Suprapubic skin (tissue), 4 donors: ENCODE measurements around the gene MACC1. TPM values are rescaled to one million over a fixed set of nuclear protein-coding genes. Genes with fewer than 3 reads are reported as not detected.

Source experiments
- DNase-seq, 2 donors: peaks; one replicate each; pipeline ENCODE4 v3.0.0-alpha.2; 2019; ENCODE audit warnings: low spot score in 2 of 2
- H3K27ac ChIP-seq: fragments of 200-600 bp; sonication (generic); one replicate; pipeline ENCODE4 v1.5.1; 2019
- H3K27me3 ChIP-seq: fragments of 200-600 bp; sonication (generic); one replicate; pipeline ENCODE4 v1.5.1; 2019
- H3K36me3 ChIP-seq: fragments of 200-600 bp; sonication (generic); one replicate; pipeline ENCODE4 v1.5.1; 2019
- H3K4me1 ChIP-seq: fragments of 200-600 bp; sonication (generic); one replicate; pipeline ENCODE4 v1.5.1; 2019
- H3K4me3 ChIP-seq: fragments of 200-600 bp; sonication (generic); one replicate; pipeline ENCODE4 v1.5.1; 2019; ENCODE audit warnings: mild to moderate bottlenecking
- H3K9me3 ChIP-seq: fragments of 200-600 bp; sonication (generic); one replicate; pipeline ENCODE4 v1.5.1; 2019
- EP300 ChIP-seq: sonication (generic); formaldehyde crosslinking; IDR thresholded peaks from one replicate; pipeline ENCODE4 v1.6.1; 2017; ENCODE audit warnings: antibody characterized with exemption
- POLR2A ChIP-seq, 2 donors: fragments of 450-650 bp; IDR thresholded peaks; one replicate each; pipeline ENCODE4 v1.6.1; 2017; ENCODE audit warnings: antibody characterized with exemption in 2 of 2, mild to moderate bottlenecking in 2 of 2, moderate library complexity in 2 of 2
- POLR2AphosphoS5 ChIP-seq, 3 donors: sonication (generic); formaldehyde crosslinking; IDR thresholded peaks; one replicate each; pipeline ENCODE4 v1.6.1; 2017; ENCODE audit warnings: antibody characterized with exemption in 3 of 3
- WGBS: methylation state at CpG from one replicate; pipeline ENCODE4 v1.1.5; 2018; 5-methylcytosine and 5-hydroxymethylcytosine counted together
- total RNA-seq, 4 donors: library from RNA; depleted of rRNA; stranded (reverse); fragments of >200 nt; gene quantifications; one replicate each; pipeline ENCODE4 v1.1.0, GENCODE V29; 2016
- TF ChIP-seq, protein P1 (sequence below), 2 donors: fragments of 200-600 bp in 1 of 2; fragments of 450-650 bp in 1 of 2; sonication (generic) in 1 of 2; IDR thresholded peaks; one replicate each; pipeline ENCODE4 v1.5.1; 2016 to 2019; ENCODE audit warnings: antibody characterized with exemption in 2 of 2, mild to moderate bottlenecking in 1 of 2, moderate library complexity in 1 of 2

The MACC1 gene, protein sequence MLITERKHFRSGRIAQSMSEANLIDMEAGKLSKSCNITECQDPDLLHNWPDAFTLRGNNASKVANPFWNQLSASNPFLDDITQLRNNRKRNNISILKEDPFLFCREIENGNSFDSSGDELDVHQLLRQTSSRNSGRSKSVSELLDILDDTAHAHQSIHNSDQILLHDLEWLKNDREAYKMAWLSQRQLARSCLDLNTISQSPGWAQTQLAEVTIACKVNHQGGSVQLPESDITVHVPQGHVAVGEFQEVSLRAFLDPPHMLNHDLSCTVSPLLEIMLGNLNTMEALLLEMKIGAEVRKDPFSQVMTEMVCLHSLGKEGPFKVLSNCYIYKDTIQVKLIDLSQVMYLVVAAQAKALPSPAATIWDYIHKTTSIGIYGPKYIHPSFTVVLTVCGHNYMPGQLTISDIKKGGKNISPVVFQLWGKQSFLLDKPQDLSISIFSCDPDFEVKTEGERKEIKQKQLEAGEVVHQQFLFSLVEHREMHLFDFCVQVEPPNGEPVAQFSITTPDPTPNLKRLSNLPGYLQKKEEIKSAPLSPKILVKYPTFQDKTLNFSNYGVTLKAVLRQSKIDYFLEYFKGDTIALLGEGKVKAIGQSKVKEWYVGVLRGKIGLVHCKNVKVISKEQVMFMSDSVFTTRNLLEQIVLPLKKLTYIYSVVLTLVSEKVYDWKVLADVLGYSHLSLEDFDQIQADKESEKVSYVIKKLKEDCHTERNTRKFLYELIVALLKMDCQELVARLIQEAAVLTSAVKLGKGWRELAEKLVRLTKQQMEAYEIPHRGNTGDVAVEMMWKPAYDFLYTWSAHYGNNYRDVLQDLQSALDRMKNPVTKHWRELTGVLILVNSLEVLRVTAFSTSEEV
- 10 to 100 TPM in 3 of 4 donors, 1 to 10 TPM in 1; 8.6 to 13.0 (median 11.5) TPM for total RNA-seq

DNA sequence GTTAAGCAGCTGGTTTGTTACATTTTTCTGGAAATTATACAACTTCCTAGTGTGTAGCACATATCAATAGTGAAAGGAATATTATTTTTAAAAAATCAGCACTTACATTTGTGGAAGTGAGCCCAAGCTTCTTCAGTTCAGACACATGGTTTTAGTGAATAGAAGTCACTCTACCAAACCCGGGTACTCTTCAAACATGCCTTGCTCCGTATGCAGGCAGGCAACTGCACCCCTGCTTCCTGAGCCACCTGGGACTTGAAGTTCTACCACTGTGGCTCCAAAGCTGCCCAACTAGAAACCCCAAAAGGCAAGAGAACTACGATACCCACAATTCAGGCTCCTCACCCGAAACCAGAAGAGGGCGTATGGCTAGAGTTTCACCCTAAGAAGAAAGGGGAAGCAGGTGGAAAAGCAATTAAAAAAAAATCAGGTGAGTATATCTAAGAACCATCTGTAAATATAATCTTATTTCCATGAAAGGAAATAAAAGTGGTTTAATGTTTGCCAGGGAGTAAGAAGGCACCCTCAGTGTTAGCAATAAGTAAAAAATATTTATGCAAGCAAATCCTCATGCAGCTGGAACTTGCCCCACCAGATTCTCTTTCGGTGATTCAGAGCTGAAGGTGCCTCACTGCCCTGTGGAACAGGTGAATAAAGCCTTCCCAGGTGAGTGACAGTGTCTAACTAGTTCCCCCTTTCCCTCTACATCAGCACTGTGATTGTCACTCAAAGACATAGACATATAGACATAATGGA lies at the start of gene MACC1:
MACC1 (minus strand) TSS at position 192 of the 756 bp plus-strand sequence. CDS start 55,522 bp downstream, outside the sequence.
- Histone ChIP-seq H3K36me3 (no peaks in the 10 kb centered on the region), H3K4me1 (peaks cover 7% of the 10 kb centered on the region), H3K27me3 (no peaks in the 10 kb centered on the region), H3K27ac (peak within 1 kb of the TSS; percentile 36), H3K9me3 (no peaks in the 10 kb centered on the region), H3K4me3 (peak within 1 kb of the TSS; percentile 23)
- no peak for DNase-seq
- TF ChIP-seq, protein P1, sequence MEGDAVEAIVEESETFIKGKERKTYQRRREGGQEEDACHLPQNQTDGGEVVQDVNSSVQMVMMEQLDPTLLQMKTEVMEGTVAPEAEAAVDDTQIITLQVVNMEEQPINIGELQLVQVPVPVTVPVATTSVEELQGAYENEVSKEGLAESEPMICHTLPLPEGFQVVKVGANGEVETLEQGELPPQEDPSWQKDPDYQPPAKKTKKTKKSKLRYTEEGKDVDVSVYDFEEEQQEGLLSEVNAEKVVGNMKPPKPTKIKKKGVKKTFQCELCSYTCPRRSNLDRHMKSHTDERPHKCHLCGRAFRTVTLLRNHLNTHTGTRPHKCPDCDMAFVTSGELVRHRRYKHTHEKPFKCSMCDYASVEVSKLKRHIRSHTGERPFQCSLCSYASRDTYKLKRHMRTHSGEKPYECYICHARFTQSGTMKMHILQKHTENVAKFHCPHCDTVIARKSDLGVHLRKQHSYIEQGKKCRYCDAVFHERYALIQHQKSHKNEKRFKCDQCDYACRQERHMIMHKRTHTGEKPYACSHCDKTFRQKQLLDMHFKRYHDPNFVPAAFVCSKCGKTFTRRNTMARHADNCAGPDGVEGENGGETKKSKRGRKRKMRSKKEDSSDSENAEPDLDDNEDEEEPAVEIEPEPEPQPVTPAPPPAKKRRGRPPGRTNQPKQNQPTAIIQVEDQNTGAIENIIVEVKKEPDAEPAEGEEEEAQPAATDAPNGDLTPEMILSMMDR (IDR thresholded peaks at IDR 0.05), result peak in 1 of 2 donors; percentile 23
- no peak for TF ChIP-seq POLR2AphosphoS5 (IDR thresholded peaks at IDR 0.05)
- 27% methylated on average over 6 of the region's 6 CpGs for WGBS

DNA sequence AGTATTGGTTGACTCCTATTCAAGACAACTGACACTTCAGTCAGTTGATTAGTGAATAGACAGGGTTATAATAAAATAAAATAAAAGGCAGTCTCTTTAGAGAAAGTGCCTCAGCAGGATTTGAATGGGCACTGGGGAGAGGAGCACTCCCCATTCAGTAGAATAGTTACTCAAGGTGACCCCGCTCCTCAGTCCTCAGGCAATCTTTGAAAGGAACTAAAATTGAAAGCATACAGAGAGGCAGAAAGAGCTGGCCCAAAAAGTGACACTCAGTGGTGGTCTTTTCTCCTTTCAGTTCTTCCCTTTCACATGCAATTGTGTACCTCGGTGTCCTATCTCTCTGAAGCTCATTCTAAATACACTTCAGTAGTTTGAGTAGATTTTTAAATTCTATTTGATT lies 47.4 kb upstream of the MACC1 start:
- H3K4me1 ChIP-seq, result no peaks in the 10 kb centered on the region
- no peaks in the 10 kb centered on the region for H3K36me3 ChIP-seq
- H3K27me3 ChIP-seq, result no peaks in the 10 kb centered on the region
- no peaks in the 10 kb centered on the region for H3K9me3 ChIP-seq
- no peak overlapping the region for H3K27ac ChIP-seq
- WGBS, result 64% methylated on average over 2 of the region's 2 CpGs
- no peak for TF ChIP-seq POLR2A (IDR thresholded peaks at IDR 0.05)
- no peak for TF ChIP-seq EP300
- TF ChIP-seq POLR2AphosphoS5 (IDR thresholded peaks at IDR 0.05), result no peak
- TF ChIP-seq, protein P1 (IDR thresholded peaks at IDR 0.05), result no peak
- DNase-seq, result no peak
- no peak overlapping the region for H3K4me3 ChIP-seq

DNA sequence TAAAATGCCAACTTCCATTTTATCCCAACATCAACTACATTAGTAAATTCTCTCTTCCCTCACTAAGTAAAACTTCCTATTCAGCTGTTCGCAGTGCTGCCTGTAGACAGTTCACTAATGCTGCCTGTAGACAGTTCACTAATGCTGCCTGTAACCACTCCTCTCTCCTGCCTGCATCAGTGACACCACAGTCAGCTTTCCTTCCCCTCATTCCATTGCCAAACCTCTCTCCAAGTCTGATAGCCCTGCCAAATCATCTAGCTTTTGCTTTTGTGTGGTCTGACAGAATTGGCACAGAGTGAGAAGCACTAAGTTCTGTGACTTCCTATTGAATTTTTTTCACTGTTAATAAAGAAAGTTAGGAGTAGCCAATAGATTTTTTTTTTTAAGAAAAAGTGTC lies 43.0 kb upstream of the MACC1 start:
- H3K36me3 ChIP-seq, result no peaks in the 10 kb centered on the region
- no peak overlapping the region for H3K27ac ChIP-seq
- H3K27me3 ChIP-seq, result no peaks in the 10 kb centered on the region
- WGBS, result 57% methylated on average over 1 of the region's 1 CpG
- H3K4me1 ChIP-seq, result no peaks in the 10 kb centered on the region
- no peaks in the 10 kb centered on the region for H3K9me3 ChIP-seq
- DNase-seq, result no peak
- TF ChIP-seq POLR2AphosphoS5 (IDR thresholded peaks at IDR 0.05) (no peak), EP300 (no peak), POLR2A (IDR thresholded peaks at IDR 0.05) (no peak)
- TF ChIP-seq, protein P1 (IDR thresholded peaks at IDR 0.05), result no peak
- no peak overlapping the region for H3K4me3 ChIP-seq

DNA sequence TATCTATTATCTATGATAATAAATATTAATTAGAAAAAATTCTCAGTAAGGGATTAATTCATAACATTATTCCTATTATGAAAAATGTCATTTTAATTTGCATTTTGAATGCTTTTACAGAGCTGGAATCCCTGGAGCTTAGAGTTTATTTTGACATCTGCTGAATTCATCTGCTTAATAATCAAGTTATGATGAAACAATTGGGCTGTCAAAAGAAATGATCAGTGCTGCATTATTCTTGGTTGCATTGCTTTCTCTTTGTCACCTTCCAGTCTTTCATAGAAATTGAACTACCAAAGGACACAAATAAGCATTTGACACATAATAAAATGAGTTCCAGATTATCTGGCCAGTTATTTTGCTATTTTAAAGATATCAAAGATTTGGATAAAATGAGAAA lies 40.0 kb upstream of the MACC1 start:
- no peak overlapping the region for H3K4me3 ChIP-seq
- no peaks in the 10 kb centered on the region for H3K9me3 ChIP-seq
- no peaks in the 10 kb centered on the region for H3K4me1 ChIP-seq
- H3K27ac ChIP-seq, result no peak overlapping the region
- no peaks in the 10 kb centered on the region for H3K36me3 ChIP-seq
- DNase-seq, result no peak
- TF ChIP-seq EP300 (no peak), POLR2AphosphoS5 (IDR thresholded peaks at IDR 0.05) (no peak), POLR2A (IDR thresholded peaks at IDR 0.05) (no peak)
- TF ChIP-seq, protein P1 (IDR thresholded peaks at IDR 0.05), result no peak
- no peaks in the 10 kb centered on the region for H3K27me3 ChIP-seq
